ENCODE data around the gene ADA.

DNA sequence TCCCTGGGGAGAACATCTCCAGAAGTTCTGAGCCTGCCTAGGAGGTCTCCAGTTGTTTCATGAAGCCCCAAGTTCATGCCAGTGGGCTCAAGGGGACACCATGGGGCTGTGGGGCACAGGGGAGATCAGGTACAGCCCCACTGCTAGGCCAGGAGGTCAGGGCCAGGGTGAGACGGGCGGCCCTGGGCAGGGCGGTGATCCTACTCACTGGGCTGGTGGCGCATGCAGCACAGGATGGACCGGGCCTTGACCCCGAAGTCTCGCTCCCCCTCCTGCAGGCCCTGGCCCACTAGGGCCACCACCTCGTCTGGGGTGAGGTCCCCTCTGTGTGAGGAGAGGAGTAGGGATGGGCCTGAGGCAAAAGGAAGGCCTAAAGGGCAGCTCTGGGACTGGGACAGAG is 26.1 kb downstream of the ADA start:
- TF ChIP-seq POLR2A (IDR thresholded peaks at IDR 0.05): no peak
- no peak for TF ChIP-seq CTCF (IDR thresholded peaks at IDR 0.05)

All from Peyer's patch (tissue), 4 donors.